H1 (cell line): Measurements from ENCODE around the gene ELOF1. TPM values are rescaled to one million over a fixed set of nuclear protein-coding genes. Genes with fewer than 3 reads are reported as not detected.
A peak's percentile ranks its signal among the peaks of the same experiment; 100 is the strongest.

ENCODE experiments used
- ATF2 ChIP-seq: IDR thresholded peaks from 2 replicates; pipeline ENCODE4 v1.6.1; 2012; ENCODE audit warnings: low read length, inconsistent platforms
- ATF3 ChIP-seq: IDR thresholded peaks from 2 replicates; pipeline ENCODE4 v1.6.1; 2011; ENCODE audit warnings: low read depth, mild to moderate bottlenecking, low read length; ENCODE audit not compliant: insufficient read depth
- CBX8 ChIP-seq: fragments of 300-800, 300-1000 bp; sonication (generic); IDR thresholded peaks from 2 replicates; pipeline ENCODE4 v1.7.1; 2016; ENCODE audit warnings: low read depth, low read length, borderline replicate concordance
- CEBPB ChIP-seq: IDR thresholded peaks from 2 replicates; pipeline ENCODE4 v1.6.1; 2012; ENCODE audit warnings: low read depth, low read length
- PHF8 ChIP-seq: fragments of 200-600 bp; sonication (generic); conservative IDR thresholded peaks from 2 replicates; pipeline ENCODE4 v1.7.1; 2012; ENCODE audit warnings: low read depth, mild to moderate bottlenecking, inconsistent platforms, low read length, moderate library complexity
- SP4 ChIP-seq: IDR thresholded peaks from 2 replicates; pipeline ENCODE4 v1.6.1; 2012; ENCODE audit warnings: low read length, inconsistent platforms
- polyA plus RNA-seq, 7 experiments: library from polyadenylated mRNA; depleted of rRNA in 3 of 7; stranded (reverse) in 5 of 7; unstranded in 2 of 7; fragments of >200 nt in 5 of 7; fragments of 200-250 nt in 2 of 7; gene quantifications; 1 replicate in 5 of 7; 2 replicates in 1 of 7; 4 replicates in 1 of 7; pipeline versions ENCODE4 v1.2.1 to v1.2.3, GENCODE V29; 2011 to 2013; ENCODE audit warnings: missing spikeins in 2 of 7, mixed read lengths in 2 of 7
- total RNA-seq: library from RNA; stranded (reverse); fragmentation: NEBNext Ultra II Directional; extraction: Animal tissue kit (Norgen Biotek cat#: 25700); gene quantifications from 2 replicates; pipeline ENCODE4 v1.2.1, GENCODE V29; 2021

Gene ELOF1
- total and polyA plus RNA-seq, 2 of the 8 experiments (the other 6 are each of a cell fraction or from before 2014, with no cell fraction given) = 84.2 to 101 TPM

GRCh38 chr19:11530432-11530831 is 28.6 kb downstream of the ELOF1 start (continued):
- TF ChIP-seq CBX8 (no peak), ATF2 (no peak), PHF8 (no peak), CEBPB (peak; percentile 92), SP4 (no peak), ATF3 (0 out of 2 replicates have a peak, but pooled peaks have one; percentile 29)
